GM10266 (cell line): ENCODE measurements around the gene TNMD.
"Not testable (repeated sequence)": the region's sequence is repeated elsewhere in the genome, so short reads cannot be mapped to it uniquely, and the experiment has no call there.

Experiments used
- DNase-seq: peaks from one replicate; pipeline ENCODE4 v3.0.0; 2012; ENCODE audit errors: extremely low spot score
- TF ChIP-seq, protein P1 (sequence below): IDR thresholded peaks from 2 replicates; pipeline ENCODE4 v1.5.1; 2012; ENCODE audit warnings: mild to moderate bottlenecking, low read depth; ENCODE audit not compliant: control insufficient read depth, insufficient read depth; ENCODE audit errors: missing control alignments

The TNMD gene

DNA sequence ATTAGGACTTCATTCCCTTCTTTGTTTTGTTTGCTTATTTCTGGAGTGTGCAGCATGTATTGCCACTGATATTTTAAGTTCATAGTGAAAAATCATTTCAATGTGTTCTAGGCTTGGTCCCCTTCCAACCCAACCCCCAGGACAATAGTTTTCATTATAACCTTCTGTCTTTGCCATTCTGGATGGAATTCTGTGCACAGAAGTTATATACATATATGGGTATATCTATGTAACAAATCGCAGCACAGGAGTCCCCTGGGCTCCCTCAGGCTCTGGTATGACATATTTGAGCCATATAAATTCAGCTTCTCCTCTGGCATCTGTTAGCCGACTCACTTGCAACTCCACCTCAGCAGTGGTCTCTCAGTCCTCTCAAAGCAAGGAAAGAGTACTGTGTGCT, at the start of gene TNMD:
Gene TNMD (plus strand): TSS at position 326 of the 400 bp plus-strand sequence. CDS start 83 bp downstream, outside the sequence.
- no peak for DNase-seq
- TF ChIP-seq, protein P1, sequence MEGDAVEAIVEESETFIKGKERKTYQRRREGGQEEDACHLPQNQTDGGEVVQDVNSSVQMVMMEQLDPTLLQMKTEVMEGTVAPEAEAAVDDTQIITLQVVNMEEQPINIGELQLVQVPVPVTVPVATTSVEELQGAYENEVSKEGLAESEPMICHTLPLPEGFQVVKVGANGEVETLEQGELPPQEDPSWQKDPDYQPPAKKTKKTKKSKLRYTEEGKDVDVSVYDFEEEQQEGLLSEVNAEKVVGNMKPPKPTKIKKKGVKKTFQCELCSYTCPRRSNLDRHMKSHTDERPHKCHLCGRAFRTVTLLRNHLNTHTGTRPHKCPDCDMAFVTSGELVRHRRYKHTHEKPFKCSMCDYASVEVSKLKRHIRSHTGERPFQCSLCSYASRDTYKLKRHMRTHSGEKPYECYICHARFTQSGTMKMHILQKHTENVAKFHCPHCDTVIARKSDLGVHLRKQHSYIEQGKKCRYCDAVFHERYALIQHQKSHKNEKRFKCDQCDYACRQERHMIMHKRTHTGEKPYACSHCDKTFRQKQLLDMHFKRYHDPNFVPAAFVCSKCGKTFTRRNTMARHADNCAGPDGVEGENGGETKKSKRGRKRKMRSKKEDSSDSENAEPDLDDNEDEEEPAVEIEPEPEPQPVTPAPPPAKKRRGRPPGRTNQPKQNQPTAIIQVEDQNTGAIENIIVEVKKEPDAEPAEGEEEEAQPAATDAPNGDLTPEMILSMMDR = no peak

DNA sequence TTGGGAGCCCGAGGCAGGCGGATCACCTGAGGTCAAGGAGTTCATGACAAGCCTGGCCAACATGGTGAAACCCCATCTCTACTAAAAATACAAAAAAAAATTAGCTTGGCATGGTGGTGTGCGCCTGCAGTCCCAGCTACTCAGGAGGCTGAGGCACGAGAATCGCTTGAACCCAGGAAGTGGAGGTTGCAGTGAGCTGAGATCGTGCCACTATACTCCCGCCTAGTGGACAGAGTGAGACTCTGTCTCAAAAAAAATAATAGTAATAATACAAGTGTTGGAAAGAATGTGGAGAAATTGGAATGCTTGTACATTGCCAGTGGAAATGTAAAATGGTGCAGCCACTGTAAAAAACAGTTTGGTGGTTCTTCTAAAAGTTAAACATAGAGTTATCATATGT, 19.2 kb upstream of the TNMD start:
- not testable (repeated sequence) for DNase-seq

DNA sequence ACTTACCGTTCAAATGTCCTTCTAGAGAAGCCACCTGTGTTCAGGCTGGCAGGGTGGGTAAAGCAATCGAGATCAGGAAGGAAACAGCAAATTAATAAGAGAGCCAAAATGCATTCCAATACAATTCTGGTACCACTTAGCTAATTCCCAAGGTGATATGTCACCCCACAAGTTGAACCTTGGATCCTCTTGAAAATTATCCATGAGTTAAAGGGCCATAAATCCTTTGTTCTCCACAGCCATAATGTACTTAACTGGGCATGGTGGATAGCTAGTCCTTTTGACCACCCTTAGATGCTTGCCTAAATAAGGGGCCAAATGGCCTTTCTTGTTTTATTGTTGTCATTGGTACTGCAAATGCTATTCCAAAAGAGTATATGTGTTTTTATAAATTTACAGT, 2.0 kb downstream of the TNMD start:
- TF ChIP-seq, protein P1 = no peak
- DNase-seq = no peak

DNA sequence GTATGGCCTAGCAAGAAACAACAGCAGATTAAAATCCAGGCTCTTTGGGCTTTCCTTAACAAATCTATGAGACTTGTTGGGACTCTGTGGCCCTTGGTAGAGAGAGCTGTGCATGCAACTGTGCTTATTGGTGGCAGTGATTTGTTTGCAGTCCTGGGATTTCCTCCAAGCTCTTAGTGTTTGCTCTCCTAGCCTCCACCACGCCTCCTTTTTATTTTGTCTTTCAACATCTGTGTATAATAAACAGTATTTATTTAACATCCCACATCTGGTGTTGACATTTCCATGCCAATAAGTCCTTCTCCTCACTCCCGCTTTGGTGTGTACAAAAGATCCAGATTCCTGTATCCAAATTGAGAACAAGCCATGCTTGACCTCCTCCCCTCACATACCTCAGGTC, 3.1 kb downstream of the TNMD start:
- no peak for DNase-seq
- TF ChIP-seq, protein P1 = no peak

DNA sequence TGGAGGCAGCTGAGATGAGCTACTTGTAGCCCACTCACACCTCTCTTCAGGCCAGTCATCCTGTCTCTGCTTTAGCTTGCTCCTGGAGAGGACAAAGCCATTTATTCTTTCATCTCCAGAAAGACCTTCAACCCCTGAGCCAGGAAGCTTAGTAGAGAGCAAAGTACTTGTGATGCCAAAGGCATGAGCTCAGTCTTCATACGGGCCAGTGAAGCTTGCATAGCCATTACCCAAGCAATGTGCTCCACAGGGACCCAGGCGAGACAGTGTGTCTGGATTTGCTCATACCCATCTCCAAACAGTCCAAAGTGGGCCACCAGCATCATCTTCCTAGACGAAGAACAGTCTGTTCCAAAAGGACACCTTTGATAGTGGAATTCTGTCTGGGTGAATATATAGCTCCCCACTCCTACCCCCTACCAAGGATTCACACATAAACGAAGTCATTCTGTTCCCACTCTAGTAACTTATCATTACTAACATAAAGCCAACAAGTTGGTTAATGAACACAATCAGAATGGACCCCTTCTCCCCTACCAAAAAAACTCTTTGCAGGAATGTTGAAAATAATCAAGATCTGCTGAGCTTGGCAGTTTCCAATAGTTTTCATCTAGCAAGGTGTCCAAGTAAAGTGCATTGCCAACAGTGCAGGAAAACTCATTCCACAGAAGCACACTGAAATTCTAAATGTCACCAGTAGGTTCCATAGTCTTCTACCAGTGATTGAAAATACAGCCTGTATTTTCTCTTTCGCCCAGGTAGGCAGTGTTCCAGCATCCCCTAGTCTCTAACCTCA, 6.7 kb downstream of the TNMD start:
- TF ChIP-seq, protein P1 = no peak

DNA sequence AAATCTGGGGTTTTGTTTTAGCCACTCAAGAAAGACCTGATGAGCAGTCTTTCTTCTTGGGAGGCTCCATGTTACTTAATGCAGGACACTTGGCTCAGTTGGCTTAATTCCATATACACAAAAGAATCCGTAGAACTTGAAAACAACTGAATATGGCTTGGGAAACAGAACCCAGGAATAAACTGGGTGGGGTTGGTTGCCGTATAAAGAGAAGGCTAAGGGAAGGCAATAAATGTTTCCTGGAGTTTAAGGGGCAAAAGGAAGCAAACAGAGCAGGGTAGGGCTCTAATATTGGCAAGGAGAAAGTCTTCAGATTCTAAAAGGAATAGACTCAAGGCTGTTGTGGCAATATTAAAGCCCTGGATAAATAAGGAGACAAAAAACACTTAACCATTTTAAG, 8.4 kb downstream of the TNMD start:
- TF ChIP-seq, protein P1 = no peak
- DNase-seq = no peak

More for the DNA sequence above, 6.7 kb downstream of the TNMD start:
- DNase-seq = no peak

DNA sequence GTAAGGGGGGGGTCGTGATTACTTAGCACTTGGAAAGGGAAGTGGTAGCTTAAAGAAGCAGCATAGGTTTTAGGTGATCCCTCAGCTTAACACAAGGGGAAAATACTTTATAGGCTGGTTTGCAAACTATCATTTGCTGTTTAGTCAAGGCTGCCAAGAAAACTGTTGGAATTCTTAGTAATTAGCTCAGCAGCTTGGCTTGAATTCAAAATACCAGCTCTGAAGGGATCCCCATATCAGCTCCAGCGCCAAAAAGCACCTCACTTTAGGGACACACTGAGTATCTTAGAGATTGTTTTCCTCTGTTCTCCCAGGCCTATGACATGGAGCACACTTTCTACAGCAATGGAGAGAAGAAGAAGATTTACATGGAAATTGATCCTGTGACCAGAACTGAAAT, 8.8 kb downstream of the TNMD start:
- TF ChIP-seq, protein P1 = no peak
- no peak for DNase-seq
